Neural progenitor cell (in vitro differentiated cells): Measurements from ENCODE around the gene NEDD4L. TPM values are rescaled to one million over a fixed set of nuclear protein-coding genes. Genes with fewer than 3 reads are reported as not detected.

Source experiments
- DNase-seq: peaks from one replicate; pipeline ENCODE4 v3.0.0-alpha.2; 2016; ENCODE audit warnings: low spot score
- H2AFZ ChIP-seq: fragments of 200-600 bp; sonication (generic); replicated peaks from 2 replicates; pipeline ENCODE4 v1.6.1; 2016; ENCODE audit warnings: antibody characterized with exemption
- H3F3A ChIP-seq: fragments of 200-600 bp; sonication (generic); 2 replicates; pipeline ENCODE4 v1.6.1; 2016; ENCODE audit warnings: antibody characterized with exemption, low read depth
- H3K27ac ChIP-seq: fragments of 200-600 bp; sonication (generic); 2 replicates; pipeline ENCODE4 v1.5.1; 2016; ENCODE audit warnings: mild to moderate bottlenecking
- H3K27me3 ChIP-seq: fragments of 200-600 bp; sonication (generic); 2 replicates; pipeline ENCODE4 v1.6.1; 2016; ENCODE audit warnings: mild to moderate bottlenecking, moderate library complexity
- H3K36me3 ChIP-seq: fragments of 200-600 bp; sonication (generic); 2 replicates; pipeline ENCODE4 v1.5.1; 2016
- H3K4me1 ChIP-seq: fragments of 200-600 bp; sonication (generic); 2 replicates; pipeline ENCODE4 v1.6.1; 2016; ENCODE audit warnings: mixed run types
- H3K4me2 ChIP-seq: fragments of 200-600 bp; sonication (generic); 2 replicates; pipeline ENCODE4 v1.6.1; 2016
- H3K4me3 ChIP-seq: fragments of 200-600 bp; sonication (generic); 2 replicates; pipeline ENCODE4 v1.5.1; 2016
- H3K79me2 ChIP-seq: fragments of 200-600 bp; sonication (generic); 2 replicates; pipeline ENCODE4 v1.6.1; 2016; ENCODE audit warnings: low read depth
- H3K9ac ChIP-seq: fragments of 200-600 bp; sonication (generic); 2 replicates; pipeline ENCODE4 v1.6.1; 2016
- H3K9me3 ChIP-seq: fragments of 200-600 bp; sonication (generic); 2 replicates; pipeline ENCODE4 v1.5.1; 2016; ENCODE audit warnings: low read depth
- H4K20me1 ChIP-seq: fragments of 200-600 bp; sonication (generic); 2 replicates; pipeline ENCODE4 v1.6.1; 2016; ENCODE audit warnings: low read depth
- H3K27ac Mint-ChIP-seq: 3 replicates; pipeline ENCODE4 v1.8.0; 2021; ENCODE audit warnings: mixed read lengths
- H3K27me3 Mint-ChIP-seq: 2 replicates; pipeline ENCODE4 v1.8.0; 2022; ENCODE audit warnings: low read depth, mild to moderate bottlenecking, inconsistent platforms, moderate library complexity, mixed read lengths; ENCODE audit not compliant: insufficient read depth
- H3K36me3 Mint-ChIP-seq: 3 replicates; pipeline ENCODE4 v1.8.0; 2021; ENCODE audit warnings: mixed read lengths
- H3K4me1 Mint-ChIP-seq: 3 replicates; pipeline ENCODE4 v1.8.0; 2021; ENCODE audit warnings: mixed read lengths
- H3K4me3 Mint-ChIP-seq: 3 replicates; pipeline ENCODE4 v1.8.0; 2021; ENCODE audit warnings: mild to moderate bottlenecking, moderate library complexity, mixed read lengths
- H3K9me3 Mint-ChIP-seq: 3 replicates; pipeline ENCODE4 v1.8.0; 2020; ENCODE audit warnings: mixed read lengths
- CTCF ChIP-seq: fragments of 200-600 bp; sonication (generic); IDR thresholded peaks from 2 replicates; pipeline ENCODE4 v1.5.1; 2017; ENCODE audit warnings: antibody characterized with exemption, mild to moderate bottlenecking
- EZH2 ChIP-seq: fragments of 200-600 bp; sonication (generic); IDR thresholded peaks from 2 replicates; pipeline ENCODE4 v1.6.1; 2017; ENCODE audit warnings: antibody characterized with exemption, mild to moderate bottlenecking, moderate library complexity
- EZH2phosphoT487 ChIP-seq: fragments of 200-600 bp; sonication (generic); IDR thresholded peaks from 2 replicates; pipeline ENCODE4 v1.6.1; 2017; ENCODE audit warnings: antibody characterized with exemption
- total RNA-seq: library from RNA; depleted of rRNA; stranded (reverse); fragments of >200 nt; gene quantifications from 2 replicates; pipeline ENCODE4 v1.2.3, GENCODE V29; 2015; ENCODE audit warnings: low replicate concordance

The NEDD4L gene
- total RNA-seq, 1 donor from 2014 or later: 55.5 TPM

- peaks cover 7% of the 10 kb centered on the region for H3K36me3 Mint-ChIP-seq
- DNase-seq: no peak
- no peak overlapping the region for H3K9ac ChIP-seq
- H3K4me1 ChIP-seq: no peaks in the 10 kb centered on the region
- no peak overlapping the region for H3K4me2 ChIP-seq
- no peak overlapping the region for H3K4me3 Mint-ChIP-seq
- peaks cover 3% of the 10 kb centered on the region for H4K20me1 ChIP-seq
- no peaks in the 10 kb centered on the region for H3K79me2 ChIP-seq
- H3F3A ChIP-seq: no peaks in the 10 kb centered on the region
- H3K27ac Mint-ChIP-seq: no peak overlapping the region
- H3K9me3 ChIP-seq: no peaks in the 10 kb centered on the region
- no peaks in the 10 kb centered on the region for H3K27me3 Mint-ChIP-seq
- no peak overlapping the region for H3K4me3 ChIP-seq
- no peaks in the 10 kb centered on the region for H3K27me3 ChIP-seq
- H2AFZ ChIP-seq: no peak overlapping the region
- H3K27ac ChIP-seq: no peak overlapping the region
- no peaks in the 10 kb centered on the region for H3K9me3 Mint-ChIP-seq
- H3K36me3 ChIP-seq: no peaks in the 10 kb centered on the region
- peaks cover 3% of the 10 kb centered on the region for H3K4me1 Mint-ChIP-seq
- TF ChIP-seq EZH2 (no peak), EZH2phosphoT487 (no peak), CTCF (no peak)
Measured at GRCh38 chr18:58324824-58325480, 280.9 kb downstream of the NEDD4L start.

GRCh38 chr18:58325494-58325893, 281.5 kb downstream of the NEDD4L start:
- Histone ChIP-seq H2AFZ (no peak overlapping the region), H3K4me2 (no peak overlapping the region), H3K27ac (no peak overlapping the region), H3K9me3 (no peaks in the 10 kb centered on the region), H4K20me1 (peaks cover 3% of the 10 kb centered on the region), H3K4me3 (no peak overlapping the region), H3K4me1 (no peaks in the 10 kb centered on the region), H3K9ac (no peak overlapping the region), H3K79me2 (no peaks in the 10 kb centered on the region), H3F3A (no peaks in the 10 kb centered on the region), H3K36me3 (no peaks in the 10 kb centered on the region), H3K27me3 (no peaks in the 10 kb centered on the region)
- Mint-ChIP-seq H3K4me1 (peaks cover 3% of the 10 kb centered on the region), H3K27ac (no peak overlapping the region), H3K36me3 (peaks cover 7% of the 10 kb centered on the region), H3K4me3 (no peak overlapping the region), H3K9me3 (no peaks in the 10 kb centered on the region), H3K27me3 (no peaks in the 10 kb centered on the region)
- no peak for DNase-seq
- TF ChIP-seq EZH2phosphoT487 (no peak), EZH2 (no peak), CTCF (no peak)

- H3K4me1 ChIP-seq: peaks cover 32% of the 10 kb centered on the region
- H3K9me3 Mint-ChIP-seq: no peaks in the 10 kb centered on the region
- no peaks in the 10 kb centered on the region for H3K79me2 ChIP-seq
- H3K27ac ChIP-seq: no peak overlapping the region
- H3K36me3 ChIP-seq: no peaks in the 10 kb centered on the region
- DNase-seq: no peak
- peaks cover 46% of the 10 kb centered on the region for H3K4me1 Mint-ChIP-seq
- peaks cover 19% of the 10 kb centered on the region for H3F3A ChIP-seq
- no peaks in the 10 kb centered on the region for H4K20me1 ChIP-seq
- H3K36me3 Mint-ChIP-seq: peaks cover 15% of the 10 kb centered on the region
- H3K9ac ChIP-seq: no peak overlapping the region
- no peak overlapping the region for H3K4me2 ChIP-seq
- no peak overlapping the region for H3K4me3 Mint-ChIP-seq
- no peaks in the 10 kb centered on the region for H3K9me3 ChIP-seq
- peaks cover 7% of the 10 kb centered on the region for H3K27me3 Mint-ChIP-seq
- H3K27ac Mint-ChIP-seq: no peak overlapping the region
- no peak overlapping the region for H3K4me3 ChIP-seq
- no peaks in the 10 kb centered on the region for H3K27me3 ChIP-seq
- no peak overlapping the region for H2AFZ ChIP-seq
- TF ChIP-seq CTCF (no peak), EZH2 (no peak), EZH2phosphoT487 (no peak)
Measured at GRCh38 chr18:58334061-58334460, 290.0 kb downstream of the NEDD4L start.
